ENCODE measurements around the gene ZDHHC6.

DNA sequence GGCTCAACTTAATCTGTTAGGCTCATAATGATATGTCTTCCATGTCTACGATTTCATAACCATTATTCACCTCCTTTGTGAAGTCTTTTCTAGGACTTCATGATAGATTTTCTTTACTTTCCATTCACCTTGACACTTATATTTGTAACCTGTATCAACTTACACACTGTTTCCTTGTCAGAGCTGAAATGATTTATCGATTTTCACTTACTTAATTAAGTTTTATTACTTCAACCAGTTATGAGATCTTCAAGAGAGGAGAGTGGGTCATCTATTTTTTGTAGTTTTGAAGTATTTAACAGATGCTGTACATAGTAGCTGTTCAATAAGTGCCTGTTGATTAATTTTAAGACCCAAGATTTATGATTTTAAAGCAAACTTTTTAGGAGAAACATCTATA lies 37.7 kb upstream of the ZDHHC6 start:
- TF ChIP-seq, protein P1, sequence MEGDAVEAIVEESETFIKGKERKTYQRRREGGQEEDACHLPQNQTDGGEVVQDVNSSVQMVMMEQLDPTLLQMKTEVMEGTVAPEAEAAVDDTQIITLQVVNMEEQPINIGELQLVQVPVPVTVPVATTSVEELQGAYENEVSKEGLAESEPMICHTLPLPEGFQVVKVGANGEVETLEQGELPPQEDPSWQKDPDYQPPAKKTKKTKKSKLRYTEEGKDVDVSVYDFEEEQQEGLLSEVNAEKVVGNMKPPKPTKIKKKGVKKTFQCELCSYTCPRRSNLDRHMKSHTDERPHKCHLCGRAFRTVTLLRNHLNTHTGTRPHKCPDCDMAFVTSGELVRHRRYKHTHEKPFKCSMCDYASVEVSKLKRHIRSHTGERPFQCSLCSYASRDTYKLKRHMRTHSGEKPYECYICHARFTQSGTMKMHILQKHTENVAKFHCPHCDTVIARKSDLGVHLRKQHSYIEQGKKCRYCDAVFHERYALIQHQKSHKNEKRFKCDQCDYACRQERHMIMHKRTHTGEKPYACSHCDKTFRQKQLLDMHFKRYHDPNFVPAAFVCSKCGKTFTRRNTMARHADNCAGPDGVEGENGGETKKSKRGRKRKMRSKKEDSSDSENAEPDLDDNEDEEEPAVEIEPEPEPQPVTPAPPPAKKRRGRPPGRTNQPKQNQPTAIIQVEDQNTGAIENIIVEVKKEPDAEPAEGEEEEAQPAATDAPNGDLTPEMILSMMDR (conservative IDR thresholded peaks at IDR 0.05; ENCODE audit: low read length) = no peak
- no peak for TF ChIP-seq EZH2phosphoT487 (IDR thresholded peaks at IDR 0.05; ENCODE audit: borderline replicate concordance, low read depth, low read length)
